PFSK-1 (cell line): ENCODE results near the gene H6PD.

ENCODE experiments used
- FOXP2 ChIP-seq: optimal IDR thresholded peaks from 2 replicates; pipeline ENCODE3; 2011; ENCODE audit warnings: borderline replicate concordance, control low read depth, inconsistent platforms; ENCODE audit not compliant: insufficient read depth; ENCODE audit errors: extremely low read length, extremely low read depth
- POLR2AphosphoS5 ChIP-seq: IDR thresholded peaks from 2 replicates; pipeline ENCODE4 v1.6.1; 2012; ENCODE audit warnings: low read depth, mild to moderate bottlenecking, control low read depth, low read length, moderate library complexity
- REST ChIP-seq, 2 experiments: IDR thresholded peaks; 2 replicates each; pipeline versions ENCODE4 v1.6.1 to v1.8.0; 2011 to 2012; ENCODE audit warnings: low read depth in 2 of 2, low read length in 2 of 2, control low read depth in 1 of 2, inconsistent platforms in 1 of 2, mild to moderate bottlenecking in 1 of 2, moderate library complexity in 1 of 2; ENCODE audit not compliant: insufficient read depth in 1 of 2
- SIN3A ChIP-seq: IDR thresholded peaks from 2 replicates; pipeline ENCODE4 v1.6.1; 2012; ENCODE audit warnings: mild to moderate bottlenecking, low read length, moderate library complexity, borderline replicate concordance; ENCODE audit not compliant: insufficient read depth
- TAF1 ChIP-seq: IDR thresholded peaks from 2 replicates; pipeline ENCODE4 v1.6.1; 2012; ENCODE audit warnings: low read length, control low read depth, borderline replicate concordance; ENCODE audit not compliant: insufficient read depth

Gene H6PD

DNA sequence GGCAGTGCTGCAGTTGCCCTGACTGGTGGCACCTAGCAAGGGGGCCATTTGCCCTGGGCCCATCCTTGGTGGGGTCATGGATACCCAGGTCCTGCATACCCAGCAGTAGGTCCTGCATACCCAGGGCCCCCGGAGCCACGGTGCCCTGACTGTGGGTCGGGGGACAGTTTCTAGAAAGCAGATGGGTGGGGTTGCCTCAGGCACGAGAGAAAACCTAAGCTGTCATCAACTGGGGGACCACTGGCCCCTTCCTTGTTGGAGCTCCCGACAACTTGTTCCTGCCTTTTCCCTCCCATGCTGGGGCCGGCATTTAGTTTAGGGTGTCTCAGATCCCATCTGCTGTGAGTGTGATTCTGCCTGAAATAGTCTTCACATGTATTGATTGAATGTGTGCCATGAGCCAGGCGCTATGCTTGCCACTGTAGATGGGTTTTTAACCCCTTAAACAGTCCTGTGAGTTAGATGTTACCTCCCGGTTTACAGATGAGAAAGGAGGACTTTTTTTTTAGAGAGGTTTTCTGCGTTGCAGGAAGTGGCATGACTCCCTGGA, 73.7 kb downstream of the H6PD start:
- TF ChIP-seq REST (IDR thresholded peaks at IDR 0.05; ENCODE audit: insufficient read depth in 1 of 2, low read depth in 2 of 2, low read length in 2 of 2), result no peak
- TF ChIP-seq POLR2AphosphoS5, result no peak
- no peak for TF ChIP-seq SIN3A
- no peak for TF ChIP-seq TAF1
- TF ChIP-seq FOXP2, result no peak

DNA sequence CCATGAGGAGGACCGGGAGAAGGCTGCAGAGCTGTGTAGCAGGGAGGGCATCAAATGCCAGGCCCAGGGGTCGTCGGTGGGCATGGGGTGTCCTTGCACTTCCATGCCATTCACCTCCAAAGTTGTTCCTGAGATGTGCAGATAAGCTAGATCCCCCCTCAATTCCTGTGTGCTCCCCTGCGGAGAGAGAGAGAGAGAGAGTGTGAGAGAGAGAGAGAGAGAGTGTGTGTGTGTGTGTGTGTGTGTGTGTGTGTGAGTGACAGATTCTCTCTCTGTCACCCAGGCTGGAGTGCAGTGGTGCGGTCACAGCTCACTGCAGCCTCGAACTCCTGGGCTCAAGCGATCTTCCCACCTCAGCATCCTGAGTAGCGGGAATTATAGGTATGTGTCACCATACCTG, 74.5 kb downstream of the H6PD start:
- no peak for TF ChIP-seq POLR2AphosphoS5
- TF ChIP-seq SIN3A, result no peak
- no peak for TF ChIP-seq TAF1
- TF ChIP-seq FOXP2, result no peak
- no peak for TF ChIP-seq REST (IDR thresholded peaks at IDR 0.05; ENCODE audit: insufficient read depth in 1 of 2, low read depth in 2 of 2, low read length in 2 of 2)

GRCh38 chr1:9309991-9310390, 75.4 kb downstream of the H6PD start:
- no peak for TF ChIP-seq POLR2AphosphoS5
- no peak for TF ChIP-seq REST (IDR thresholded peaks at IDR 0.05; ENCODE audit: insufficient read depth in 1 of 2, low read depth in 2 of 2, low read length in 2 of 2)
- TF ChIP-seq SIN3A, result no peak
- no peak for TF ChIP-seq TAF1
- no peak for TF ChIP-seq FOXP2

DNA sequence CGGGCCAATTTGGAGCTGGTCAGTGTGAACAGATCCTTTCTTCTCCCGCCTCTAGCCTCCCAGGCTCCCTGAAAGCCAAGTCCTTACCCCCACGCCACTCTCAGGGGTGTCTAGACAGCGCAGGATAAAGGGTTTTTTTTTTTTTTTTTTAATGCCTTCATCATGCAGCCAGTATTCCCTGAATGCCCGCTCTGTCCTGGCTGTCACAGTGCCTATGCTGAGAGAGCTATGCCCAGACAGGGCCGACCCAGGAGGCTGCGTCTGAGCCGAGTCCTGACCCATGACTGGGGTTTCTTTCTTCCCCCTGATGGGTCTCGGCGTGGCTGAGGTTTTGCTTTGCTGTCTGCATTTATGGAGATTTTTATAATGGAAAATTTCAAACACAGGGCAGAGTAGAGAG, 76.5 kb downstream of the H6PD start:
- TF ChIP-seq TAF1 (no peak), POLR2AphosphoS5 (no peak), REST (IDR thresholded peaks at IDR 0.05; ENCODE audit: insufficient read depth in 1 of 2, low read depth in 2 of 2, low read length in 2 of 2) (no peak)

GRCh38 chr1:9311479-9311878, 76.9 kb downstream of the H6PD start:
- TF ChIP-seq FOXP2 (no peak), REST (IDR thresholded peaks at IDR 0.05; ENCODE audit: insufficient read depth in 1 of 2, low read depth in 2 of 2, low read length in 2 of 2) (no peak), TAF1 (no peak), POLR2AphosphoS5 (no peak), SIN3A (no peak)
